Measurements from ENCODE around the gene CD244.

The CD244 gene

DNA sequence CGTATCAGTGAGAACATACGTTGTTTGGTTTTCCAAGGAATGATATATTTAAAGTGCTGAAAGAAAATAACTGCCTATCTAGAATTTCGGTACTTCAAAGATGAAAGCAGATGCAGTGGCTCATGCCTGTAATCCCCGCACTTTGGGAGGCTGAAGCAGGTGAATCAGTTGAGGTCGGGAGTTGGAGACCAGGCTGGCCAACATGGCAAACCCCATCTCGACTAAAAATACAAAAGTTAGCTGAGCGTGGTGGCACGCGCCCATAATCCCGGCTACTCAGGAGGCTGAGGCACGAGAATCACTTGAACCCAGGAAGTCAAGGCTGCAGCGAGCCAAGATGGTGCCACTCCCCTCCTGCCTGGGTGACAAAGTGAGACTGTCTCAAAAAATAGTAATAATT is 16.4 kb downstream of the CD244 start:
- no peak for DNase-seq (ENCODE audit: low read depth, low spot score)

DNA sequence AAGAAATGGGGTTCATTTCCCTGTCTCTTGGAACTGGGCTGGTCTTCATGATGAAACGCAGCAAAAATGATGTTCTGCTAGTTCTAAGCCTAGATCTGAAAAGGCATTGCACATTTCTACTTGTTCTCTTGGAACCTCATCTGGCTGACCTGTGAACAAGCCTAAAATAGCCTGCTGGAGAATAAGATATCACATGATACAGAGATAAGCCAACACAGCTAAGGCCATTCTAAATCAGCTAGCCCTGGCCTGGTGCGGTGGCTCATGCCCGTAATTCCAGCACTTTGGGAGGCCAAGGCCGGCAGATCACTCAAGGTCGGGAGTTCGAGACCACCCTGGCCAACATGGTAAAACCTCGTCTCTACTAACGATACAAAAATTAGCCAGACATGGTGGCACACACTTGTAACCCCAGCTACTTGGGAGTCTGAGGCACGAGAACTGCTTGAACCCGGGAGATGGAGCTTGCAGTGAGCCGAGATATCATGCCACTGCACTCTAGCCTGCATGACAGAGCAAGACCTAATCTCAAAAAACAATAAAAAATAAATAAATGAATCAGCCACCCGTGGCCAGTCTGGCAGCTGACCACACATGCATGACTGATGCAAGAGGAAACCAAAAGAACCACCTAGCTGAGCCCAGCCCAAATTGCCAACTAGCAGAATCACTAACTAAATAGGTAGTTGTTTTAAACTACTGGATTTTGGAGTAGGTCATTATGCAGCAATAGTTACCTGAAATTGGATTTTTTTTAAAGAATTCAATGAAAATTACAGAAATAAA is 18.0 kb downstream of the CD244 start:
- no peak for DNase-seq (ENCODE audit: low read depth, low spot score)

DNA sequence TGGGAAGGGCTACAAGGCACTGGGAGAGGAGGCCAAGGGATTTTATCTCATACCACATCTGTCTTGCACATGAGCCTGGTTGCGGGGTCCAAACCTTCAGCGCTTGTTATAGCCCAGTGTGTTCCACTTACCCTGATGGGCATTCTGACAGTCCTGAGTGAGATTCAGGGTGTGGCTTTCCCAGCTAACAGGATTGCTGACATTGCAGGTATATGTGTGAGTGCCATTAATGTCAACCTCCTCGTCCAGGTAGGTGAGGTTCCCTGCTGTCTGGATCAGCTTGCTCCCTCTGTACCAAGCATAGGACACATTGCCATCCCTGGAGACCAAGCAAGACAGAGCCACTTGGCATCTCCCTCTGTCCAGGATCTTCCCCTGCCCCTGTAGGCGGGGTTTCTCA is 21.6 kb downstream of the CD244 start:
- no peak for DNase-seq (ENCODE audit: low read depth, low spot score)

DNA sequence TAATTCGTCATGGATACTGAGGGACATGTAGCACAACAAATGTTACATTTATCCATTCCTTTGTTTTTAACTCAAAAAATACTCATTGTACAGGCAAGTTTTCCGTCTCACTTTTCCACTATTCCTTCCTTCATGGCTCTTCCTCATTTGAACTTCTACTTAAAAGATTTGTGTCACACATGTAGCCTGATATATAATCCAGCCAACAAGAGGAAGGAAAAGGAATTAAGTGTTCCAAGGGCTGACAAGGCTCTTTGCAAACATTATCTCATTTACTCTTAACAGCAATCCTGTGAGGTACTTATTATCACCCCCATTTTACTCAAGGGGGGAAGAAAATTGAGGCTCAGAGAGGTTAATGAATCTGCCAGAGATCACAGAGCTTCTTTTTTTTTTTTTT is 22.9 kb downstream of the CD244 start:
- DNase-seq (ENCODE audit: low read depth, low spot score): no peak

DNA sequence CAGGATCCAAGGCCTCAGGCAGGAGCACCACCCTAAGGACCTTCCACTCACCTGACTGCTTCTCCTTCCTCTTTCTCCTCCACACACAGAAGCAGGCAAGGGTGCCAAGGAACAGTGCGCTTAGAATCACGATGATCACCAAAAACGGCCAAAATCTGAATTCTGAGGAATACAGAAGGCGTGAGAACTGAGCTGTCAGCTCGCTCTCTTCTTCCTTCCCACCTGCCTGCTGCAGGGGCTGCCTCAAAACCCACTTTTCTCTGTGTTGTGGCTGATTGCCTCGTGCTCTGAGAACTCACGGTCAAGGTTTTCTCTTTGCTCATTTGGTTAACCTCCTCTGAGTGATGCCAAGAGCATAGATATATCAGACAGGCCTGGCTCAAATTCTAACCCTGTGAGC is 23.8 kb downstream of the CD244 start:
- DNase-seq (ENCODE audit: low read depth, low spot score): no peak

DNA sequence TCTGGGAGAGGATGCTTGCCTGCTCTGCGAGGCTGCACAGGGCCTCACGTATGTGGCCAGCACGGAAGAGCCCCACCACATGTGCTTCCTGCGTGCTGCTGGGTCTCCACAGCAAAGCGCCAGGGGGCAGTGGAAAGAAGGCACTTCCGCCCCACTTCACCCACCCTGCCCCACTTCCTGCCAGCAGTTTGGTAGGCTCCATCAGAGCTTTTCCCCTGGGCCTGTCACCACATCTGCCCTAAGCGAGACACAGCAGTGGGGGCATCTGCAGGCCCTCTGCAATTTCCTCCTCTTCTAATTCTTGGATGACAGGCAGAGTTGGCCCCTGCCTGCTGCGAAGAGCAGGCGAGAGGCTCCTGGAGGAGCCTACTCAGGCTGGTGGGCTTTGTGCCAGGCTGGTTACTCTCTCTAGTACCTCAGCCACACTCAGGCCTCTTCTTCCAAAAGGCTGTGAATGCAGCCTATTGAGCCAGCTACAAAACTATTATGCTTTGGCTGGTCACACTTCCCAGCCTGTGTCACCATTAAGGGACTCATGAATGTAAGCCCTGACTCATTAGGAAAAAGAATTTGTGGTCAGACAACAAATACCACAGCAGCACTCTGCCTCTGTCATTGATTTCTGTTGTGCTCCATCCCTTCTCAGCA is 25.0 kb downstream of the CD244 start:
- DNase-seq (ENCODE audit: low read depth, low spot score): no peak

DNA sequence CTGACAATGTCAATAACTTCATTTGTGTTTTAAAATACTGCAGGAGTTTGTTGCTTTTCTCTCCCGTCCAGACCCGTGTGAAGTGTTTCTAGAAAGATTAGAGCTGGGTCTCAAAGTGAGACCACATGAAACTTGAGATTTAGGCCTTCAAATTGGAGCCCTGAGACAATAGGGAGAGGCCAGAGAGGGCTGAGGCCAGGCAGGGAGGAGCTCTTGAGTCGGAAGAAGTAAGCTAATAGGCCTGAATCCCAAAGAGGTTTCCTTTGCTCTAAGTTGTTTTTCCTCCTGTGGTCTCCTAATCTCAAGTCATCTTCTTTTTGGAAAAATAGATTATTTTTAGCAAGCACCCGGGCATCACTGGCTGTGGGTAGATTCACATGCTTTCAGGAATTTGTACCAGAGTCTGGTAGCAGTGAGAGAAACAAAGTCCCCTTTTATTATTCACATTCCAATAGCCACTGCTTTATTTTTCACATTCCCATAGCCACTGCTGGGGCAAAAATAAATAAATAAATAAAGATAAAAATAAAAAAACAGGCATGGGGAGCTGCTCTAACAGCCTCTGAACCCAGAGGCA is 25.6 kb downstream of the CD244 start:
- DNase-seq (ENCODE audit: low read depth, low spot score): no peak

DNA sequence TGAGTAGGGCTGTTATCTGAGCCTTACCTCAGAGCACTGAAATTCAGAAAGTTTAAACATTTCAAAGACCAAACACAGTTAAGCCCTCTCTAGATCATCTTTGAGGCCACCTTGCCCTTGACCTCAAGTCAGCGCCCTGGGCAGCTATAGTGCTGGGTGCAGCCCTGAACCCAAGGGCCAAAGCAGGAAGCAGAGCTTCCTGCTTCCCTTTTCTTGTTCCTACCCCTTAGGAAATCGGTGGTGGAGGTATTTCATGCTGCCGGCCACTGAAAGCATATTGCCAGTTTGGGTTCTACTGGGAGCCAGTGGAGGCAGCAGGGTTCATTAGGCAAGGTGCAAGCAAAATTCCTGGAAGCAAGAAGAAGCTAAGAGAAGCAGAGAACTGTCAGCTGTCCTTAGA is 26.1 kb downstream of the CD244 start:
- no peak for DNase-seq (ENCODE audit: low read depth, low spot score)

DNA sequence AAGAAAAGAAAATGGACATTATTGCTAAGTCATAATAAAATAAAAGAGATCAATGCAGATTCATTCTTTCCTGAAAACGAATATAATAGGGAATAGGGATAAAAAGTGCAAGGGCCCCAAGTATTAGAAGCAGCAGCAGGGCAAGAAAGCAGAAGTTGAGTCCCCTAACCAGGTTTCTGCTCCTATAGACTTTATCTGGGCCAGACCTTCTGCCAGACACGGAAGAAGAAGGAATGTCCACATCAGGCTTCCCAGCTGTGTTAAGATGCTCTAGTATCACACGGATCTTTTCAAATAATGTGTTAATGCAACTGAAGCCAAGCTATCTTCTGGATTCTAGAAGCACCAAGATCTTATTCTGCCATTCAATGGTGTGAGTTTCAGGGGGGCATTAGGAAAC is 26.9 kb downstream of the CD244 start:
- no peak for DNase-seq (ENCODE audit: low read depth, low spot score)

DNA sequence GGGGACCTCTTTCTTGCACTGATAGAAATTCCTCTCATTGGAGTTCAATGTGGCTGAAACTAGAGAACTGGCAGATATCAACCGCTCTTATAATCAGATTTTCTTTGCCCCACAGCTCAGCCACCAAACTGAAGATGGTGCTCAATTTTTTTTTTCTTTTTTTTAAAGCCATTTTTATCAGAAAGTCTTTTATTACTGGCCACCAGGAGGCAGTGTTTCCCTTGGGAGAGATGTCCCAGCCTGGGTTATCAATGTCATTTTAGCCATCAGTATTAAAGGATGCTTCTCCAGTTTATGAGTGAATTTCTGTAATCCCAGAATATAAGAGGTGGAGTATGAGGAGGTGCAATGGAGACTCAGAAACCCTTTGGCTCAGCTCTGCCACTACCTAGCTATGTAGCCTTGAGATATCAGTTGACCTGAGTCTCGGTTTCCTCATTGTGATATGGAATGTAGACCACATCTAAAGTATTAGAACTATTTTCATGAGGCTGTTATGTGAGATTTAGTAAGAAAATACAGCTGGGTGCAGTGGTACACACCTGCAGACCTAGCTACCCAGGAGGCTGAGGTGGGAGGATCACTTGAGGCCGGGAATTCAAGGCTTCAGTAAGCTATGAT is 27.6 kb downstream of the CD244 start:
- DNase-seq (ENCODE audit: low read depth, low spot score): no peak

DNA sequence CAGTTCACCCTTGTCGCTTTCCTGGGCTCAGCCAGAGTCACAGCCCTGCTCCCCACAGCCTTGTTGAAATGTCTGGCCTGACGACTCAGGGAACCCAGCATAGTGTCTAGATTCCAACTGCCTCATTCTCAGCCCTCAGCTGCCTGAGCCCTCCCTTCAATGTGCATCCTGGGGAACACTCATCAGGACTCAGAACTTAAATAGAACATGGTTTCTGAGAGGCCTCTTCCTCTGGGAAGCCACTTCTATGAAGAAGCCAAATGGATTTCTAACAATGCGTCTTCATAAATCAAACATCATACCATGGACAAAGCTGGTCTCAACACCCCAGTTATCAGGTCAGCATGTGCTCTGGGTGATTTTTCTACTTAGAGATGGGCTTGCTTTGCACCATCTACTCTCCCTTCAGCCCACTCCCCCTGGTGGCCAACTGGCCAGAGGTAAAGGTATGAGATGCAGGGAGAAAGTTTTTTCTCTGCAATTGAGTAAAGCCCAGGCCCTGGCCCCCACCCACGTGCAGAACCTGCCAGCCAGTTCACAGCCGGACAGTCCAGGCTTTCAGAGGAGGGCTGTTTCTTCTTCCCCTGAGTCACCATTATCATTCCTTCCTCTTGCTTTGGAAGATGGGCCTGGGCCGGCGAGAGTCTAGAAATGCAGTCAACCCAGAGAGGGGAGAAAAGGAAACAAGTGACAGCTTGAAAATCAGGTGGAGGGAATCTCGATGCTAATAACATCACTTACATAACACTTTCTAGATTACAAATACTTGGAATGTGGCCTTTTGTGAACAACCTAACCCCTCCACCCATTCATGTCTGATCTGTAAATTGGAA is 32.1 kb downstream of the CD244 start:
- DNase-seq (ENCODE audit: low read depth, low spot score): peak; percentile 42

DNA sequence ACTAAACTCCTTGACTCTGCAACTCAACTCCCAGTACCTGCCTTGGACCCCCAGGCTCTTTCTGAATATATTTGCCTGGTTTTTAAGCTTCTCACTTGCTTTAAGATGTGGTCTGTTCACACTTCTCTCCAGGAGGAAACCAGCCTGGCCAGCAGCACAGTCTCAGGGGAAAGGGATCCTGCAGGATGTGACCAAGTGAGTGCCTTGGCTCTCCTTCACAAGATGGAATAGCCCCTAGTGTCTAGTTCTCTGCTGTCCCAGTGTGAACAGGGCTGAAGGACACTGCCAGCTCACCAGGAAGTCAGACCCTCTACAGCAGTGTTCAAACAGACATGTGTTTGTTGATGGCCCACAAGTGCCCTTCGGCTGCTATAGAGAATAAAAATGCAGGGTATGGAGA is 32.9 kb downstream of the CD244 start:
- no peak for DNase-seq (ENCODE audit: low read depth, low spot score)

DNA sequence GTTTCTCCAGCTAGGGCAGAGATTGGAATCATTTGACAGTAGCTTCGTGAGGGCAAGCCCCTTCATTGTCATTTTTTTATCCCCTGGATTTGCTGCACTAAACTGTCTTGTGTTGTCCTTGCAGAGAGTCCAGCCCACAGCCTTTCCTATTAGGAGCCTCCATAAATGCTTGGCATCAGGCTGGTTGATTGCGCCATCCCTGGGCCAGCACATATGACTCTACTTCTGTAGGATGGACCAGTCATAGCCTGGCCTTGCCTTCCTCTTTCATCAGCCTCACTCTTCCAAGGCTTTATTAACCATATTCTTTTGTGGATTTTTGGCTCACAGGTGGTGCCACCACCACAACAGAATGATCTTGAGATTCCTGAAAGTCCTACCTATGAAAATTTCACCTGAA is 35.3 kb downstream of the CD244 start:
- DNase-seq (ENCODE audit: low read depth, low spot score): no peak

DNA sequence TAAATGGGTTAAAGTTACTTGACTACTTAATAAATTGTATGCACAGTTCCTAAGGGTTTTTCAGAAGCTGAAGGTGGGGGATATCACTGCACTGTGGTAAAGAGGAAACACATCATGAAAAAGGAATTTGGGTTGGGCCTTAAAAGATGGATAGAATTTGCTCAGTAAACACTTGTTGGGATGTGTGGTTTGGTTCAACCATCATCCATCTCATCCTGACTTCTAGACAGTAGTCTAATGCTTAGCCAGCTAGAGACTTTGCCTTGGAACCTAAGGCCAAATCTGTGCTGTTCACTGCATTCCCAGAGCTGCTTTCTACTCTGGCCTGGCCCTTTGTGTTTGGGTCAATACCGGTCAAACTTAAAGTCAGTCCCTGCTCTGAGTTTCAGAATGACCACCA is 36.1 kb downstream of the CD244 start:
- no peak for DNase-seq (ENCODE audit: low read depth, low spot score)

DNA sequence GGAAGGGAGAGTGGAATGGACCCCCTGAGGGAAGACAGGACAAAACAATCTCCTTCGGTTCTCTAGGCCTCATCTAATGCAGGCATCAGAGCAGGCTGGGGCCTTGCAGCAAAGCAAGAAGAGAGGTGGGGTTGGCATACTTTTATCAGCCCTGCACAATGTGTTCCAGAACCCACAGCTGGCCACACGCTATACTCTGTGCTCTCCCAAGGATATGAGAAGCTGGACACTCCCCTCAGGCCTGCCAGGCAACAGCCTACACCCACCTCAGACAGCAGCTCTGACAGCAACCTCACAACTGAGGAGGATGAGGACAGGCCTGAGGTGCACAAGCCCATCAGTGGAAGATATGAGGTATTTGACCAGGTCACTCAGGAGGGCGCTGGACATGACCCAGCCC is 39.4 kb downstream of the CD244 start:
- DNase-seq (ENCODE audit: low read depth, low spot score): no peak

DNA sequence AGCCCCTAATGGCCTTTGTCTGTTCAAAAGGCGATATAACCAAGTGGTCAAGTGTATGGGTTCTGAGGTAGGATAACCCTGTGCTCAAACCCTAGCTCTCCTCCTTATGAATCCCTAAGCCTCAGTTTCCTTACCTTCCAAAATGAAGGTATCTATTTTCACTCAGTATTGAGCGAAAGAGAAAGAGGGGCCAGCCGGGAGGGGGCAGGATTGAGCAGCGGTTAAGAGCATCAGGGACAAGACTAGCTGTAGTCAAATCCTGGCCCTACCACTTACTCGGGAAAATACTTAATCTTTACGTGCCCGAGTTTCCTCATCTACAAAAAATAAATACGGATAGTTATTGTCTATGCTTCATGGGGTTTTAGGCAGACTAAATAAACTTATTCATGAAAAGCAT is 41.1 kb downstream of the CD244 start:
- DNase-seq (ENCODE audit: low read depth, low spot score): no peak

DNA sequence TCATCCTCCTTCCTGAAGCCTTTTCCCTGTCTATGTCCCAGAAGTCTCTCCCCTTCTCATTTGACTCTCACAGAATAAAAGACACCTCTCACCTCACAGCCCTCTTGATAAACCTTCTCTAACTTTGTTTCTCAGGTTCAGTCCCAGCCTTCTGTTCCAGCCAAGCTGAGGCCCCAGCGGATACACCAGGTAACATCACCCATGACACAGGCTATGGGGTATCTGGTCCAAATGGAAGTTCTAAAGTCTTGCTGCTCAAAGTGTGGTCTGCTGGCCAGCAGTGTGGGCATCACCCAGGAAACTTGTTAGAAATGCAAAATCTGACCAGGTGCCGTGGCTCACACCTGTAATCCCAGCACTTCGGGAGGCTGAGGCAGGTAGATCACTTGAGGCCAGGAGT is 43.5 kb downstream of the CD244 start:
- no peak for DNase-seq (ENCODE audit: low read depth, low spot score)

DNA sequence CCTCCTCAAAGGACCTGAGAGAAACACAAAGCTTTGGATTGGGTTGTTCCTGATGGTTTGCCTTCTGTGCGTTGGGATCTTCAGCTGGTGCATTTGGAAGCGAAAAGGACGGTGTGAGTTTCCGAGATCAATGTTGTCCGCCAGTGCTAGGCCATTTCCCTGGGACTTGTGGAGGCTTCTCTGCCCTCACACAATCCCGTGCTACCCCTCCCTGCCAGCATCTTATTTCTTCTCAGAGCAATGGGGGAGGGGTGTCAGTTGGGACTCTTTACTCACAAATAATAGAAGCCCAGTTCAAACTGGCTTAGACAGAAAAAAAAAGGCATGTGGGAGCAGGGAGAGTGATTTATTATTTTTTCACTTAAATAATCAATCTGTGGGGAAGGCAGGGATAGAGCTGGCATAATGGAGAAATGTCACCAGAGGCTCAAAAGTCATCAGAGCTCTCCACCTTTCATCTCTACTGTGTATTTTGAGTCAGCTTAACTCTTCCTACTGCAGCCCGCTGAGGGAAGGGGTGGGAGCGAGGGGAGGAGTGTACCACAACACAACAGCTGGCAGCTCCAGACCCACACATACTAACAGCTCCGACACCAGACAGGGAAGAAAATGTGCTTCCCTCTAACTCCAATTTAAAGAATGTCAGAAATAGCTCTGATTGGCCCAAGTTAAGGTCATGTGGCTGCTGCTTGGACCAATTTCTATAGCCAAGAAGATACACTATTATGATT is 44.3 kb downstream of the CD244 start:
- no peak for DNase-seq (ENCODE audit: low read depth, low spot score)

DNA sequence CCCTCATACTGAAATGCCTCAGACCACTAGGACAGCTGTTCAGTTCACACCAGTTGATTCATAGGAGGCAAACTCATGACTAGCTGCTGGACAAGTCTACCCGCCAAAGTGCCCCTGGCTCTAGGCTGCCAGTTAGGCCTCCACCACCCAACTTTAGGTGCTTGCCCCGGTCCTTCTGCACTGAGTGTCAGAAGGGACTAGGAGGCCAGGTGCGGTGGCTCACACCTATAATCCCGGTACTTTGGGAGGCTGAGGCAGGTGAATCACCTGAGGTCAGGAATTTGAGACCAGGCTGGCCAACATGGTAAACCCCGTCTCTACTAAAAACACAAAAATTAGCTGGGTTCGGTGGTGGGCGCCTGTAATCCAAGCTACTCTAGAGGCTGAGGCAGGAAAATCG is 47.8 kb downstream of the CD244 start:
- no peak for DNase-seq (ENCODE audit: low read depth, low spot score)

DNA sequence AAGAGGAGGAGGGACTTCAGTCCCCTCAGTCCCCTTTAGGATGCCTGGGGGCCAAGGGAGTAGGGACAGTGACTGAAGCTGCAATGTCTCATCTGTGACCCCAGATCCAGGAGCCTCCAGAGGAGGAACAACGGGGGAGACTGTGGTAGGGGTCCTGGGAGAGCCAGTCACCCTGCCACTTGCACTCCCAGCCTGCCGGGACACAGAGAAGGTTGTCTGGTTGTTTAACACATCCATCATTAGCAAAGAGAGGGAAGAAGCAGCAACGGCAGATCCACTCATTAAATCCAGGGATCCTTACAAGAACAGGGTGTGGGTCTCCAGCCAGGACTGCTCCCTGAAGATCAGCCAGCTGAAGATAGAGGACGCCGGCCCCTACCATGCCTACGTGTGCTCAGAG is 48.4 kb downstream of the CD244 start:
- DNase-seq (ENCODE audit: low read depth, low spot score): no peak

DNA sequence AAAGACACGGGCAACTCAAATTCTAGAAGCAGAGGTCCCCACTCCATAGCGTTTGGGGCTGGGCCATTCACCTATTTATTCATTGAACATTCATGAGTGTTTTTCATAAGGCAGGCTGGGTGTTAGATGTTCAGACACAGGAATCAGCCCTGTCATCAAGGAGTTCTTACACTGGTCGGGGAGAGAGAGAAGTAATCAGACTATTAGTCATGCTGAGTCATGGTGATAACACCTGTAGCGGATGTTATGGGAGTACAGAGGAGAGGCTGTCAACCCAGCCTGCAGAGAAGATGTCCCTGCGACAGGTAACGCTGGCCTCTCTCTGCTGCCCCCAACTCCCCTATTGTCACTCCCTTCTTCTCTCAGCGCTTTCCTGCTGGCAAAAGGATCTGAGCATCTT is 49.5 kb downstream of the CD244 start:
- no peak for DNase-seq (ENCODE audit: low read depth, low spot score)
